GM21447 (cell line): ENCODE data around the gene LCE3B.

Source experiments
- ATAC-seq: cut with Tn5 transposase; IDR thresholded peaks from one replicate; pipeline ENCODE4 v1.9.1; 2021; ENCODE audit not compliant: unreplicated experiment

LCE3B gene

DNA sequence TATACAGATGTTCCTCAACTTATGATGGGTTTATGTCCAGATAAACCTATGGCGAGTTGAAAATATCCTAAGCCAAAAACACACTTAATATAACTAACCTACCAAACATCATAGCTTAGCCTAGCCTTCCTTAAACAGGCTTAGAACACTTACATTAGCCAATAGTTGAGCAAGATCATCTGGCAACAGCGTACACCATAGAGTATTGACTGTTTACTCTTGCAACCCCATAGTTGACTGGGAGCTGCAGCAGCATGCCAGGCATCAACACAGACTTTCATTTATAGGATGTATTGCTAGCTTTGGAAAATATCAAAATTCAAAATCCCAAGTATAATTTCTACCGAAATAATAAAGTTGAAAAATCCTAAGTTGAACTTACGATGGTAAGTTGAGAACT lies 44.1 kb downstream of the LCE3B start:
- ATAC-seq: no peak

DNA sequence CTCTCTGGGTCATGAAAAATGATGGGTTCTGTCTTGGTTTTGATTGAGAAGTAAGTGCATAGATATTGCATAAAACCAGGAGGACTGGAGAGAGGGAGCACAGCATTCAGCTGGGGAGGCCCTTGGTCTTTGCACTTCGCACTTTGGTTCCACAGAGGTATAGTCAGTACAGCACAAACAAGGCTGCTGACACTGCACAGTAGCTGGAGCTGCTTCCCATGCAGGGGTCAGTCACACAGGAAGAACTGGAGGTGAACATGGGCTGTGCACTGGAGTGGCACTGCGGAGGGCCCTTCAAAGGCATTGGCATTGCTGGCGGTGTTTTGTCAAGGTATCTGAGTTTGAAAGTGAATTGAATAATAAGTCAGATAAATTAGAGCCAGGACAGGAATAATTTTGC lies 45.0 kb downstream of the LCE3B start:
- ATAC-seq: no peak

DNA sequence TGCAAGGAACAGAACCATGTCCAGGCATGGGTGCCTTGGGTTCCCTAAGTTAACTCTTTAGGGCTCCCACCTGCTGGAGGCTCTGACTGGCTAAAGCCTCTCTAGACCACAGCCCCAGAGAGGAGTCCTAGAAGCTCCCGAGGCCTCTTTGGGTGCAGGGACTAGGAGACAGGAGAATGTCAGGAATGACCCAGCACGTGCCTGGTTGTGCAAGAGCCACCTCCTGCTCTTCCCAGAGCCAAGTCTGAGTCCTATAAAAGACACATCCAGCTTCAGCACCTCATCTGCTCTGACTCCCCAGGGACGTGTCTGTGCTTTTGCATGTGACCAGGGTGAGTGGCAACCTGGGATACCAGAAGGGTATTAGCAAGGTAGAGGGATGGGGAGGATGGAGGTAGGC lies 49.5 kb downstream of the LCE3B start, which contains the start of gene LCE2D:
Gene LCE2D, plus strand, starts transcription at position 283 of the 400 bp plus-strand sequence. CDS start 726 bp downstream, outside the sequence.
- ATAC-seq: no peak
